Naive thymus-derived CD8-positive, alpha-beta T cell (primary cell): ENCODE data around the gene ALG12. TPM values are rescaled to one million over a fixed set of nuclear protein-coding genes. Genes with fewer than 3 reads are reported as not detected.
A peak's percentile ranks its signal among the peaks of the same experiment; 100 is the strongest.
"Not testable (repeated sequence)": the region's sequence is repeated elsewhere in the genome, so short reads cannot be mapped to it uniquely, and the experiment has no call there.

ENCODE experiments used
- ATAC-seq, 2 donors: fragments of 150-1000 bp; cut with Tn5 transposase in 1 of 2; sonication (Bioruptor Pico), chemical (Tn5 transposase) in 1 of 2; 1 replicate in 1 of 2; 2 replicates in 1 of 2; pipeline ENCODE4 v1.10.0; 2021; ENCODE audit warnings: mild to moderate bottlenecking in 2 of 2, moderate library complexity in 2 of 2
- POLR2A ChIA-PET: fragments of 350-600 bp; sonication (Branson Sonifier 250); formaldehyde crosslinking; loops from one replicate; lab custom pipeline; 2021; ENCODE audit warnings: antibody characterized with exemption; lab: Charles Lee
- DNase-seq, 10 donors: peaks; one replicate each; pipeline versions ENCODE4 v3.0.0 to v3.0.0-alpha.2; 2020 to 2022
- H3K27ac Mint-ChIP-seq, 10 donors: one replicate each; pipeline ENCODE4 v1.8.0; 2020 to 2022; ENCODE audit warnings: mild to moderate bottlenecking in 10 of 10, mixed read lengths in 10 of 10, moderate library complexity in 4 of 10, inconsistent platforms in 1 of 10
- H3K27me3 Mint-ChIP-seq, 5 donors: one replicate each; pipeline ENCODE4 v1.8.0; 2021 to 2022; ENCODE audit warnings: mixed read lengths in 5 of 5
- H3K36me3 Mint-ChIP-seq, 3 donors: one replicate each; pipeline ENCODE4 v1.8.0; 2020 to 2022; ENCODE audit warnings: mixed read lengths in 3 of 3, mild to moderate bottlenecking in 2 of 3, inconsistent platforms in 1 of 3
- H3K4me1 Mint-ChIP-seq, 4 donors: one replicate each; pipeline ENCODE4 v1.8.0; 2021 to 2022; ENCODE audit warnings: mixed read lengths in 4 of 4
- H3K4me3 Mint-ChIP-seq, 10 donors: one replicate each; pipeline ENCODE4 v1.8.0; 2020 to 2022; ENCODE audit warnings: mild to moderate bottlenecking in 10 of 10, mixed read lengths in 10 of 10, moderate library complexity in 6 of 10, inconsistent platforms in 1 of 10
- H3K9me3 Mint-ChIP-seq, 9 donors: one replicate each; pipeline ENCODE4 v1.8.0; 2020 to 2022; ENCODE audit warnings: mixed read lengths in 9 of 9, mild to moderate bottlenecking in 3 of 9, inconsistent platforms in 1 of 9, moderate library complexity in 1 of 9
- polyA plus RNA-seq, 3 donors: library from polyadenylated mRNA; unstranded; fragments of 300-500 nt; fragmentation: Illumina TruSeq; gene quantifications; one replicate each; pipeline ENCODE4 v1.2.3, GENCODE V29; 2021
- total RNA-seq, 8 experiments: library from RNA in 2 of 8; stranded (reverse) in 2 of 8; gene quantifications; one replicate each; pipeline ENCODE4 v1.2.3 and lab custom pipeline; 2021 to 2026

The ALG12 gene
- total and polyA plus RNA-seq, 5 experiments from 2014 or later, result 10.8 to 23.6 (median 17.0) TPM

GRCh38 chr22:49949914-49950292, 31.7 kb upstream of the ALG12 start:
- no peaks in the 10 kb centered on the region for H3K36me3 Mint-ChIP-seq
- DNase-seq (no peak), ATAC-seq (no peak)
- peaks cover 0 to 4% (median 0%) of the 10 kb centered on the region in 9 donors for H3K9me3 Mint-ChIP-seq
- H3K27me3 Mint-ChIP-seq, result no peaks in the 10 kb centered on the region
- H3K4me1 Mint-ChIP-seq, result peaks cover 0 to 20% (median 14%) of the 10 kb centered on the region in 4 donors
- POLR2A ChIA-PET, result interaction anchor here (1.5 to 3.7 kb wide), 2 partner anchors 12 kb away, joined by 4 to 26 read pairs; partner anchors contain the start of gene PIM3
- H3K4me3 Mint-ChIP-seq, result no peak overlapping the region
- no peak overlapping the region for H3K27ac Mint-ChIP-seq

- Mint-ChIP-seq H3K27me3 (no peaks in the 10 kb centered on the region), H3K36me3 (no peaks in the 10 kb centered on the region), H3K4me3 (no peak overlapping the region), H3K27ac (peak overlapping the region in 2 of 10 donors; percentile 67 to 80), H3K9me3 (peaks cover 0 to 4% (median 0%) of the 10 kb centered on the region in 9 donors), H3K4me1 (peaks cover 0 to 21% (median 14%) of the 10 kb centered on the region in 4 donors)
- ATAC-seq (no peak), DNase-seq (no peak)
- POLR2A ChIA-PET, result interaction anchor here (1.5 to 3.7 kb wide), 2 partner anchors 12 kb away, joined by 4 to 26 read pairs; partner anchors contain the start of gene PIM3
Observed at GRCh38 chr22:49948958-49949913, 31.0 kb upstream of the ALG12 start.

DNA sequence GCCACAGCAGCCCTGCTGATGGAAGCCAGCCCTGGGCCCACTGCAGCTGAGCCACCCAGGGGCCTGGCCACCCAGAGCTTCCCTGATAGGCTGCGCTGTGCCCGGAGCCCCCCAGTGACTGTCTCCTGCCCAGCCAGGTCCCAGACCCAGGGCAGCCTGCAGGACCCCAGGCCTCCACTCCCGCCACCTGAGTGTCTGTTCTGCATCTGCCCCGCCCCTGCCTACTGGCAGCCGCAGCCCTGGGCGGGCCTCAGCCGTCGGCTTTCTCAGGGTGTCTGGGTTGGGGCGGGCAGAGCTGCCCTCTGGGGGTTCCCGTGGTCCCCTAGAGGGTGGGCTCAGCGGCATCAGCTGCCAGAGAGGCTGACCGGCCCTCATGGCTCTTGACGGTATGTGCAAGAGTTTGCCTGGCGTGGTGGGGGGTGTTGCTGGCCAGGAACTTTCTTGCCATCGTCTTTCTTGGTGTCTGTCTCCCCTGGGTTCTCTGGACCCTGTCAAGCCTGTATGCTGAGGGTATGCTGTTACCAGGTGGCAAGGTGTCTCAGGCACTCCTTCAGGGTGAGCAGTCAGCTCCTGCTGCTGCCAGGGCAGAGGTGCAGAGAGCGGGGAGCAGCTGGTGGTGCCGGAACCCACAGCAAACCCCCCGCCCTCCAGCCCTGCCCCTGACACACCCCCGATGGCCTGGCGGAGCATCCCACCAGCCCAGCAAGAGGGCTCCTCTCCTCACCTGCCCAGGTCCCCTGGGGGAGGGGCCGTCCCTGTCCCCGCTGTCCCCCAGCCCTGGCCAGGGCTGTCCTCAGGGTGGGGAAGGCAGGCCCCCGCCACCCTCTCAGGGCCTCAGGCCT, 30.1 kb upstream of the ALG12 start:
- no peak overlapping the region for H3K4me3 Mint-ChIP-seq
- POLR2A ChIA-PET, result interaction anchor here (1.7 to 3.7 kb wide), 3 partner anchors 7 to 13 kb away, joined by 13 to 26 read pairs (median 15); partner anchors contain the start of gene PIM3
- H3K27ac Mint-ChIP-seq, result peak overlapping the region in 1 of 10 donors; percentile 27
- no peak for DNase-seq
- ATAC-seq, result no peak
- no peaks in the 10 kb centered on the region for H3K27me3 Mint-ChIP-seq
- H3K36me3 Mint-ChIP-seq, result no peaks in the 10 kb centered on the region
- peaks cover 0 to 21% (median 15%) of the 10 kb centered on the region in 4 donors for H3K4me1 Mint-ChIP-seq
- peaks cover 0 to 4% (median 0%) of the 10 kb centered on the region in 9 donors for H3K9me3 Mint-ChIP-seq

- H3K4me3 Mint-ChIP-seq, result no peak overlapping the region
- no peaks in the 10 kb centered on the region for H3K27me3 Mint-ChIP-seq
- POLR2A ChIA-PET, result interaction anchor here (0.8 to 3.2 kb wide), 4 partner anchors 8 to 14 kb away, joined by 3 to 15 read pairs (median 13); partner anchors contain the start of gene PIM3
- peaks cover 0 to 4% (median 0%) of the 10 kb centered on the region in 9 donors for H3K9me3 Mint-ChIP-seq
- no peak for DNase-seq
- peaks cover 0 to 21% (median 15%) of the 10 kb centered on the region in 4 donors for H3K4me1 Mint-ChIP-seq
- H3K36me3 Mint-ChIP-seq, result no peaks in the 10 kb centered on the region
- no peak for ATAC-seq
- H3K27ac Mint-ChIP-seq, result peak overlapping the region in 2 of 10 donors; percentile 35 to 99
Observed at GRCh38 chr22:49947296-49947622, 29.0 kb upstream of the ALG12 start.

GRCh38 chr22:49946612-49947295, 28.5 kb upstream of the ALG12 start:
- Mint-ChIP-seq H3K27ac (peak overlapping the region in 8 of 10 donors; percentile 84 to 99 (median 95)), H3K4me1 (peaks cover 0 to 21% (median 15%) of the 10 kb centered on the region in 4 donors), H3K4me3 (no peak overlapping the region), H3K36me3 (no peaks in the 10 kb centered on the region), H3K9me3 (peaks cover 0 to 4% (median 0%) of the 10 kb centered on the region in 9 donors), H3K27me3 (no peaks in the 10 kb centered on the region)
- ATAC-seq (no peak), DNase-seq (no peak)
- POLR2A ChIA-PET, result interaction anchor here (0.6 to 3.2 kb wide), 5 partner anchors 9 to 141 kb away, joined by 3 to 15 read pairs (median 13); partner anchors contain the start of gene PIM3

DNA sequence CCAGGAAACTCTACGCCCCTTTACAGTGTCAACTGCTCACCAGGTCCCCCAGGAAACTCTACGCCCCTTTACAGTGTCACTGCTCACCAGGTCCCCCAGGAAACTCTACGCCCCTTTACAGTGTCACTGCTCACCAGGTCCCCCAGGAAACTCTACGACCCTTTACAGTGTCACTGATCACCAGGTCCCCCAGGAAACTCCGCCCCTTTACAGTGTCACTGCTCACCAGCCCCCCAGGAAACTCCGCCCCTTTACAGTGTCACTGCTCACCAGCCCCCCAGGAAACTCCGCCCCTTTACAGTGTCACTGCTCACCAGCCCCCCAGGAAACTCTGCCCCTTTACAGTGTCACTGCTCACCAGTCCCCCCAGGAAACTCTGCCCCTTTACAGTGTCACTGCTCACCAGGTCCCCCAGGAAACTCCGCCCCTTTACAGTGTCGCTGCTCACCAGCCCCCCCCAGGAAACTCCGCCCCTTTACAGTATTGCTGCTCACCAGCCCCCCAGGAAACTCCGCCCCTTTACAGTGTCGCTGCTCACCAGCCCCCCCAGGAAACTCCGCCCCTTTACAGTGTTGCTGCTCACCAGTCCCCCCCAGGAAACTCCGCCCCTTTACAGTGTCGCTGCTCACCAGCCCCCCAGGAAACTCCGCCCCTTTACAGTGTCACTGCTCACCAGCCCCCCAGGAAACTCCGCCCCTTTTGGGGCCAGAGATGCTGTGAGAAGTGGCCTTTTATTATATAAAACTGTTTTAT, 27.0 kb upstream of the ALG12 start:
- H3K9me3 Mint-ChIP-seq, H3K36me3 Mint-ChIP-seq, H3K27me3 Mint-ChIP-seq: not testable (repeated sequence)
- ATAC-seq, result peak; percentile 27 to 53
- H3K27ac Mint-ChIP-seq, result peak overlapping the region; percentile 77 to 99 (median 94)
- H3K4me3 Mint-ChIP-seq, result peak overlapping the region in 6 of 10 donors; percentile 38 to 75 (median 57)
- POLR2A ChIA-PET, result interaction anchor here (0.8 to 3.2 kb wide), 4 partner anchors 10 to 21 kb away, joined by 3 to 15 read pairs (median 8); partner anchors contain the start of gene PIM3
- peak in 9 of 10 donors; percentile 43 to 83 (median 69) for DNase-seq
- H3K4me1 Mint-ChIP-seq, result peaks cover 0 to 21% (median 15%) of the 10 kb centered on the region in 4 donors

DNA sequence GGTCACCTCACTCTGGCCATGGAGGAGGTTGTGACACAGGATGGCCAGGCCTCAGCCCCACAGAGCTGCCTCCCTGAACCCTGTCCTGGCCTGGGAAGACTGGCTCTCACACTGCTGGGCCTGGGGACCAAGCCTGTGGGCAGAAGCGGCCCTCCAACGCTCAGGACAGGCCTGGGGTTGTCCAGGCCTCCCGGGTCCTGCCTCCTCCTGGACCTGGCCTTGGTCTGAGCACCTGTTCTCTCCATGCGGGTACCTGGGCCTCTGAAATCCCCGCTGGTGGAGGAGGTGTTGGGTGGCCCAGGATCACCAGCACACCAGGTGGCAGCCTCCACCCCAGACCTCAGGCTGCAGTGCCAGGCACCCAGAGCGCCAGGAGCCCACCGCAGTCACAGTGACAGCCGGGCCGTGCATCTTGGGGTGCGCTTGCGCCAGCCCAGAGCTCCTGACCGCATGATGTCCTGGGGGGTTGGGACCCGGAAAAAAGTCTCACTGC, 26.2 kb upstream of the ALG12 start:
- ATAC-seq (peak; percentile 56 to 68), DNase-seq (no peak)
- Mint-ChIP-seq H3K36me3 (no peaks in the 10 kb centered on the region), H3K9me3 (peaks cover 0 to 5% (median 0%) of the 10 kb centered on the region in 9 donors), H3K27me3 (no peaks in the 10 kb centered on the region), H3K4me1 (peaks cover 0 to 21% (median 15%) of the 10 kb centered on the region in 4 donors), H3K27ac (peak overlapping the region in 7 of 10 donors; percentile 28 to 99 (median 65)), H3K4me3 (no peak overlapping the region)
- POLR2A ChIA-PET, result interaction anchor here (0.8 to 1.7 kb wide), 4 partner anchors 11 to 19 kb away, joined by 3 to 5 read pairs (median 3); no protein-coding TSS in a partner anchor

DNA sequence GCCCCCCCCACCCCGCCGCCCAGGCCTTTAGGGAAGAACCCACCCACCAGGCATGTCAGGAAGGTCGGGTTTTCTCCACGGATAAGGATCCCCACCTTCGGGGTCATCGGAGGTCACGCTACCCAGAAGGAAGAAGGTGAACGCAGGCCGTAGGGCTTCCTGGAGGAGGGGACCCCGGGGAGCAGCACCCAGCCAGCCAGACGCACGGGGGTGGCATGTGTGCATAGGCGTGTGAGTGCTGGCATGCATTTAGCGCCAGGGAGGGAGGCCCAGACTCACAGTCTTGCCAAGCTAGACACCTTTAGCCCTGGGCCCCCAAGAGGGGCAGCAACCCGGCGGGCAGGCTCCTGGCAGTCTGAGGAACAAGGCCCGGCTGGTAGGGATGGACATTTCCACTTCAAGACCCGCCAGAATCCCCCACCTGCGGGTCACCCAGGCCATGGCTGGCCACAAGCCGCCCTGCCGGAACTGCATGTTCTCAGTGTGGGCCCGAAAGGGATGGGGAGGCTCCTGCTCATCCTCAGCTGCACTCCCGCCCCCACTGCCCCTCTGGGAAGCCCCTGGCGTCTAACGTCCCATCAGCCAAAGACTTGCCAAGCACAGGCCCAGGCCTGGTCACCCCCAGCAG, 25.6 kb upstream of the ALG12 start:
- Mint-ChIP-seq H3K4me3 (no peak overlapping the region), H3K4me1 (peaks cover 0 to 21% (median 15%) of the 10 kb centered on the region in 4 donors), H3K36me3 (no peaks in the 10 kb centered on the region), H3K9me3 (peaks cover 0 to 5% (median 0%) of the 10 kb centered on the region in 9 donors), H3K27ac (peak overlapping the region in 8 of 10 donors; percentile 31 to 96 (median 58)), H3K27me3 (no peaks in the 10 kb centered on the region)
- no peak for ATAC-seq
- DNase-seq, result no peak
- POLR2A ChIA-PET, result interaction anchor here (0.8 to 1.7 kb wide), 5 partner anchors 8 to 19 kb away, joined by 3 to 5 read pairs (median 3); no protein-coding TSS in a partner anchor

- ATAC-seq (no peak), DNase-seq (no peak)
- POLR2A ChIA-PET, result interaction anchor here (1.0 to 1.7 kb wide), 3 partner anchors 9 to 18 kb away, joined by 3 to 5 read pairs (median 4); no protein-coding TSS in a partner anchor
- H3K9me3 Mint-ChIP-seq, result peaks cover 0 to 5% (median 0%) of the 10 kb centered on the region in 9 donors
- no peak overlapping the region for H3K4me3 Mint-ChIP-seq
- peaks cover 0 to 21% (median 15%) of the 10 kb centered on the region in 4 donors for H3K4me1 Mint-ChIP-seq
- H3K27me3 Mint-ChIP-seq, result no peaks in the 10 kb centered on the region
- H3K27ac Mint-ChIP-seq, result peak overlapping the region in 6 of 10 donors; percentile 31 to 96 (median 43)
- no peaks in the 10 kb centered on the region for H3K36me3 Mint-ChIP-seq
Observed at GRCh38 chr22:49943405-49943765, 25.1 kb upstream of the ALG12 start.

GRCh38 chr22:49942565-49943404, 24.5 kb upstream of the ALG12 start:
- no peak for DNase-seq
- Mint-ChIP-seq H3K27me3 (no peaks in the 10 kb centered on the region), H3K9me3 (peaks cover 0 to 5% (median 0%) of the 10 kb centered on the region in 9 donors), H3K4me3 (no peak overlapping the region), H3K4me1 (peaks cover 0 to 21% (median 15%) of the 10 kb centered on the region in 4 donors), H3K36me3 (no peaks in the 10 kb centered on the region), H3K27ac (peak overlapping the region in 3 of 10 donors; percentile 40 to 56 (median 46))
- ATAC-seq, result no peak
- POLR2A ChIA-PET, result interaction anchor here (1.3 to 1.7 kb wide), 2 partner anchors 9 to 10 kb away, joined by 4 to 5 read pairs; no protein-coding TSS in a partner anchor
